GM18867 (cell line): Measurements from ENCODE around the gene MRRF.
A peak's percentile ranks its signal among the peaks of the same experiment; 100 is the strongest.

Source experiments
- ATAC-seq: cut with Tn5 transposase; IDR thresholded peaks from one replicate; pipeline ENCODE4 v1.9.1; 2021; ENCODE audit warnings: mild to moderate bottlenecking, moderate library complexity; ENCODE audit not compliant: unreplicated experiment

The MRRF gene

GRCh38 chr9:122228191-122228567 is 36.5 kb upstream of the MRRF start:
- no peak for ATAC-seq

GRCh38 chr9:122228568-122229484 is 35.9 kb upstream of the MRRF start, which contains the start of gene LHX6:
Gene LHX6, minus strand, starts transcription at chr9:122228957. Its CDS starts 217 bp downstream, at chr9:122228740.
- no peak for ATAC-seq

GRCh38 chr9:122229485-122229837 is 35.2 kb upstream of the MRRF start:
- ATAC-seq, result no peak

- no peak for ATAC-seq
Observed at GRCh38 chr9:122232796-122233306, 31.8 kb upstream of the MRRF start.

GRCh38 chr9:122234022-122234748 is 30.5 kb upstream of the MRRF start:
- ATAC-seq, result no peak

- no peak for ATAC-seq
Observed at GRCh38 chr9:122236681-122237080, 28.0 kb upstream of the MRRF start.

GRCh38 chr9:122239722-122240121 is 25.0 kb upstream of the MRRF start:
- ATAC-seq, result no peak

- no peak for ATAC-seq
Observed at GRCh38 chr9:122244349-122244748, 20.3 kb upstream of the MRRF start.

GRCh38 chr9:122246666-122247065 is 18.0 kb upstream of the MRRF start:
- ATAC-seq, result no peak

GRCh38 chr9:122248448-122248865 is 16.2 kb upstream of the MRRF start:
- ATAC-seq, result no peak

- ATAC-seq, result no peak
Observed at GRCh38 chr9:122251351-122251750, 13.3 kb upstream of the MRRF start.

- no peak for ATAC-seq
Observed at GRCh38 chr9:122252796-122253195, 11.9 kb upstream of the MRRF start.

- no peak for ATAC-seq
Observed at GRCh38 chr9:122254761-122255160, 9.9 kb upstream of the MRRF start.

- ATAC-seq, result no peak
Observed at GRCh38 chr9:122256206-122256605, 8.5 kb upstream of the MRRF start.

GRCh38 chr9:122258886-122259415 is 5.7 kb upstream of the MRRF start:
- no peak for ATAC-seq

GRCh38 chr9:122261469-122261881 is 3.2 kb upstream of the MRRF start:
- ATAC-seq, result no peak

- no peak for ATAC-seq
Observed at GRCh38 chr9:122262073-122262472, 2.6 kb upstream of the MRRF start.

GRCh38 chr9:122263699-122264349 is 858 bp upstream of the MRRF start:
- no peak for ATAC-seq

GRCh38 chr9:122265149-122265915 is 650 bp downstream of the MRRF start:
- peak; percentile 35 for ATAC-seq
